Stimulated activated CD8-positive, alpha-beta memory T cell treated with anti-CD3 and anti-CD28 coated beads, Interleukin-7, amount 100 ng/mL, for 24 hours (primary cell): ENCODE measurements around the gene HDDC2.

Source experiments
- DNase-seq: peaks from one replicate; pipeline ENCODE4 v3.0.0-alpha.2; 2020; ENCODE audit warnings: low read depth

HDDC2 gene

GRCh38 chr6:125233202-125233601, 68.6 kb downstream of the HDDC2 start:
- no peak for DNase-seq

DNA sequence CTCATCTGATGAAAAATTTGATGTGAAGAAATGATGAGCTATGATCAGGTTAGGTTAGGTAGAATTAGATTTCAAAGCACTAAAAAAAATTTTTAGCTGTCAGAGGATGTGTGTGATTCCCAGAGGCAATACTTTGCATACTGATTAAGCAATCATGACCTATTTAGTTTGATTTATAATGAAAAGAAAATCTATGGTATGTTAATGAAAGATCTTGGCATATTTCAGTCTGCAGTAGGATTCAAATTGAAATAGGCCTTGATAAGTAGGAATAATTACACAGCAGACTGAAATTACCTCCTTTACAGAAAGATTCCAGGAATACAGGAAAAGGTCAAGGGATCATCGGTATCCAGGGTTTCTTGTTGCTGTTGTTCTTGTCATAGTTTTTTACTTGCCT, 69.3 kb downstream of the HDDC2 start:
- no peak for DNase-seq

DNA sequence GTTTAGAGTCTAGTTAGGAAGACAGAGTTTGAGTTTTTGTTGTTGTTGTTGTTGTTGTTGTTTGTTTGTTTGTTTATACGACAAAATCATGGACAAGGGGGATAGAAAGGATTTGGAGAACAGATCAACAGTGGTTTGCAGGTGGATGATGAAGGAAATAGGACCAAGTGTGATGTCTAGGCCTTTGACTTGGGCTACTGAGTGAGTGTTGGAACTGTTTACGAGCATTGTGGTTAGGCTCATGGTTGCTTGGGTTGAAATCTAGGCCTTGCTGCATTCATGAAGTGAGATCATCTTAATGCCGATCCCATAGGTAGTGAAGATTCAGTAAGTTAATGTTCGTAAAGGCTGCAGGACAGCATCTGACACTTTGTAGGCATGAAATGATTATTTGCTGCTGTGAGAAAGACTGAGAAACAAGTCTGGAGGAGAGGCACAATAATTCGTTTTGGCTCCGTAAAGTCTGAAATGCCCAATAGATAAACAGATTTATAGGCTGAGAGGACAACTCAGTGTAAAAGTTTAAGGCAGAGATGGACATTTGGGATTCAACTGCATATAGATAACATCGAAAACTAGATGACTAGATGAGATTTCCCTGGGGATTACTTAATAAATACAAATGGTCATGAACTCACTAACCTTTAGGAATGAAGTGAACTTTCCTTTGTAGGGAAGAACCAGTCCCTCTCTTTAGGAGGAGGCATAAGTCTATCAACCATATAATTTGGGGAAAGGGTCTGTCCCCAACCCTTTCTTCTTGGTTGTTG, 70.0 kb downstream of the HDDC2 start:
- no peak for DNase-seq

DNA sequence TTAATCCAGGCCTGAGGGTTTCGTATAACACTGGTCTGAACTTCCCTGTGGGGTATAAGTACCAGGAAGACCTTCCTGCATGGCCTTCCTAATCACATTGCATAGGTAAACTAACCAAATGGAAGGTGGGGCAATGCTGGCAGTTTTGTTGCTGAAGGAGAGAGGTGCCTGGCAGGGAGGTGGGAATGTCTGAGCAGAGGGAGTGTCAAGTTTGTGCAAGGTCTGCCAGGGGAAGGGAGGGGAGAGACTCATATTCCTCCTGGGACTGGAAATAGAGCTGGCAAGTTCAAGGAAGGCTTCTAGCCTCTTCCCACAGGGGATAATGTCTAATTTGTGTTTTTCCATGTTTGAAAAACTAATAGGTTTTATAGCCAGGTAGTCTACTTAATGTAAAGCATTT, 70.6 kb downstream of the HDDC2 start:
- no peak for DNase-seq

GRCh38 chr6:125230674-125231073, 71.1 kb downstream of the HDDC2 start:
- no peak for DNase-seq

DNA sequence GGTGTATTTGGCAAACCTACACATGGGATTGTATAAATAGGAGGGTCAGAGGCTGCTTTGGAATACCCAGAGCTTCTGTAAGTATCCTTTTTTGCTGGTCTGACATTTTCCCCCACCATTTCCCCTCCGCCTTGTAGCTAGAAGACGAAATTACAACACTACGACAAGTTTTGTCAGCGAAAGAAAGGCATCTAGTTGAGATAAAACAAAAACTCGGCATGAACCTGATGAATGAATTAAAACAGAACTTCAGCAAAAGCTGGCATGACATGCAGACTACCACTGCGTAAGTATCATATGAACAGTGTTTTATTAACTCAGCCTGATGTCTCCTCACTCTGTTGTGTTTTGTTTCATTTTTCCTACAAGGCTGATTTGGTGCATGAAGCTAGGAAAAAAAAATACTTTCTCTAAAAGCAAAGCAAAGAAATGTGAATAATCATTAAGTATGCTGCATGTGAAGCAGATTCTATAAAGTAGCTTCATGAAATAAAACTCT, 72.7 kb downstream of the HDDC2 start:
- no peak for DNase-seq

DNA sequence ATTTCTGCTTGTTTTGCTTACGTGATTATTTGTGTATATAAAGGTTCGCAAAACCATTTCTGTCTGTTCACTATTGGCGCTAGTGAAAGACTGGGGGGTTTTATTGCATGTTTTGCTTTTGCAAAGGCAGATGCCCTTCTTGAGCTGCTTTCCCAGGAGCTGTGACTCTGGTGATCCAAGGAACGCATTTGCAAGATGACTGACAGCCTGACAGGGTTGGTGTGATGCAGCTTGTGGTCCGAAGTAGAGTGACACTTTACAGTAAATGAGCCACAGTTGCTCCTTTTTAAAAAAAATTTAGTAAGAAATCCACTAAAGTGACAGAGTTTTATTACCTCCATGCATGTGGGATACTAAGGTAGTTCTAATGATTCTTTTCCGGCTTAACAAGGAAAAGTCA, 74.5 kb downstream of the HDDC2 start:
- DNase-seq, result no peak
